Measurements from ENCODE around the gene SOX9. TPM values are rescaled to one million over a fixed set of nuclear protein-coding genes. Genes with fewer than 3 reads are reported as not detected.

SOX9 gene
- total RNA-seq, 2 donors from 2014 or later = 52.3 to 74.2 TPM

DNA sequence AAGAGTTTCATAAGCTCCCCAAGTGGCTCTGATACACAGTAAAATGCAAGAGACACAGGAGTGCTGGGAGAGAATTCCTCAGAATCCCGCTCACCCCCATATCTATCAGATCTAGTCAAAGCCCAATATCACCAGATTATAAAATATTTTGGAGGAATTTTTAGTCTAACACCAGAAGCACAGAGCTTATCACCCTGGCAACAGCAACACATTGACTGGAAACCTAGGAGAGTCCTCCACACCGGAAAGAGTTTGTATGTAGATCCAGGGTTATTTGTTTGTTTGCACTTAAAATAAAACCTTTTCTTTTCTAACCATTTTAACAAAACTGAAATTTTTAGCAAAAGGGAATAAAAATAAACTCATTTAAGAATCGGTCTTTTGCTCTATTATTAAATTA lies 7.2 kb downstream of the SOX9 start:
- Histone ChIP-seq H3K9ac (ENCODE audit: low read depth in 2 of 2, low read length in 2 of 2) (no peak overlapping the region), H3K4me1 (no peaks in the 10 kb centered on the region), H3K36me3 (no peaks in the 10 kb centered on the region), H3K27me3 (peaks cover 4% of the 10 kb centered on the region), H3K9me3 (no peaks in the 10 kb centered on the region), H3K27ac (no peak overlapping the region), H3K4me3 (no peak overlapping the region)
- intact Hi-C loops (cut with DNase I) = loop anchor here (5.0 kb wide), 1 partner anchor 409 kb away; no protein-coding TSS in a partner anchor
- TF ChIP-seq, protein P1, sequence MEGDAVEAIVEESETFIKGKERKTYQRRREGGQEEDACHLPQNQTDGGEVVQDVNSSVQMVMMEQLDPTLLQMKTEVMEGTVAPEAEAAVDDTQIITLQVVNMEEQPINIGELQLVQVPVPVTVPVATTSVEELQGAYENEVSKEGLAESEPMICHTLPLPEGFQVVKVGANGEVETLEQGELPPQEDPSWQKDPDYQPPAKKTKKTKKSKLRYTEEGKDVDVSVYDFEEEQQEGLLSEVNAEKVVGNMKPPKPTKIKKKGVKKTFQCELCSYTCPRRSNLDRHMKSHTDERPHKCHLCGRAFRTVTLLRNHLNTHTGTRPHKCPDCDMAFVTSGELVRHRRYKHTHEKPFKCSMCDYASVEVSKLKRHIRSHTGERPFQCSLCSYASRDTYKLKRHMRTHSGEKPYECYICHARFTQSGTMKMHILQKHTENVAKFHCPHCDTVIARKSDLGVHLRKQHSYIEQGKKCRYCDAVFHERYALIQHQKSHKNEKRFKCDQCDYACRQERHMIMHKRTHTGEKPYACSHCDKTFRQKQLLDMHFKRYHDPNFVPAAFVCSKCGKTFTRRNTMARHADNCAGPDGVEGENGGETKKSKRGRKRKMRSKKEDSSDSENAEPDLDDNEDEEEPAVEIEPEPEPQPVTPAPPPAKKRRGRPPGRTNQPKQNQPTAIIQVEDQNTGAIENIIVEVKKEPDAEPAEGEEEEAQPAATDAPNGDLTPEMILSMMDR (IDR thresholded peaks at IDR 0.05) = no peak
- DNase-seq = no peak

- no peaks in the 10 kb centered on the region for H3K9me3 ChIP-seq
- H3K4me3 ChIP-seq = no peak overlapping the region
- H3K27me3 ChIP-seq = no peaks in the 10 kb centered on the region
- H3K36me3 ChIP-seq = no peaks in the 10 kb centered on the region
- TF ChIP-seq, protein P1 (IDR thresholded peaks at IDR 0.05) = no peak
- DNase-seq = no peak
- no peak overlapping the region for H3K9ac ChIP-seq (ENCODE audit: low read depth in 2 of 2, low read length in 2 of 2)
- intact Hi-C loops (cut with DNase I) = no loop called here
- H3K4me1 ChIP-seq = no peaks in the 10 kb centered on the region
- H3K27ac ChIP-seq = peak overlapping the region; percentile 25
These were observed 14.0 kb downstream of the SOX9 start for GRCh38 chr17:72134608-72135394.

GRCh38 chr17:72135546-72136325 lies 14.9 kb downstream of the SOX9 start:
- TF ChIP-seq, protein P1 (IDR thresholded peaks at IDR 0.05) = no peak
- no peaks in the 10 kb centered on the region for H3K9me3 ChIP-seq
- DNase-seq = no peak
- intact Hi-C loops (cut with DNase I) = no loop called here
- no peak overlapping the region for H3K27ac ChIP-seq
- no peak overlapping the region for H3K4me3 ChIP-seq
- H3K4me1 ChIP-seq = no peaks in the 10 kb centered on the region
- H3K27me3 ChIP-seq = no peaks in the 10 kb centered on the region
- no peak overlapping the region for H3K9ac ChIP-seq (ENCODE audit: low read depth in 2 of 2, low read length in 2 of 2)
- no peaks in the 10 kb centered on the region for H3K36me3 ChIP-seq

DNA sequence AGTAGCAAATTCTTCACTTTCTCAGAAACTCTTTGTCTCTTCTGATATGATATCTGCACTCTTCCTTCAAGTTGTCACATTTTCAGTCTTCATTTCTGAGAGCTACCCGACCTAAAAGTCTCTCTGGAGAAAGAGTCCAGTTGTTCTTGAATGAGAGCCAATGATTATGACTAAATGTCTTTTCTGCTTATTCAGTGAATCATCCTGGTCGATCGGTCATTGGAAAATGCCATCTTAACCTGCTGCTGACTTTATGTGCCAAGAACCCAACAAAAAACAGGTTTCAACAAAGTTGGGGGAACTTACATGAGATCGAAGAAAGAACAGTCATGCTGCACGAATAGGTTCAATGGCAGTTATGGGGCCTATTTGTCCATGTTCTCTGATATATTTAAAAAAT lies 15.9 kb downstream of the SOX9 start:
- Histone ChIP-seq H3K9ac (ENCODE audit: low read depth in 2 of 2, low read length in 2 of 2) (no peak overlapping the region), H3K4me1 (no peaks in the 10 kb centered on the region), H3K9me3 (no peaks in the 10 kb centered on the region), H3K27me3 (no peaks in the 10 kb centered on the region), H3K36me3 (no peaks in the 10 kb centered on the region), H3K4me3 (no peak overlapping the region), H3K27ac (no peak overlapping the region)
- no peak for DNase-seq
- intact Hi-C loops (cut with DNase I) = no loop called here
- TF ChIP-seq, protein P1 (IDR thresholded peaks at IDR 0.05) = no peak

DNA sequence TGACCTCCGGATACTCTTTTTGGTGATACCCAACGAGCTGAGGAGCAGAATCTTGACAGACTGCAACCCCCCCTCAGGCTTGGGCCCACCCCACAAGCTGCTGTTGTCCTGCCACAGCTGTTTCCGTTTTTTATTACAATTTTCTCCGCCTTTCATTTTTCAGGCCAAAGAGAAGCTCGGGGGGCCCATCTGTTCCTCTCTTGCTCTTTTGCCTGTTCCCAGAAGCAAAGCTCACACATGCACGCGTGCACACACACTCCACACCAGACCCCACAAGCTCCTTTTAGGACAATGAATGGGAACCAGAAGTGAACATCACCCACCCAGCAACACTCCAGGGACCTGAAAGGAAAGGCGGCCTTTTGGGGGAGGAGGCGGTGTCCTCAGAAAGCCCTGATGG lies 16.3 kb downstream of the SOX9 start:
- Histone ChIP-seq H3K9me3 (no peaks in the 10 kb centered on the region), H3K9ac (ENCODE audit: low read depth in 2 of 2, low read length in 2 of 2) (no peak overlapping the region), H3K36me3 (no peaks in the 10 kb centered on the region), H3K27me3 (no peaks in the 10 kb centered on the region), H3K27ac (no peak overlapping the region), H3K4me3 (no peak overlapping the region), H3K4me1 (no peaks in the 10 kb centered on the region)
- TF ChIP-seq, protein P1 (IDR thresholded peaks at IDR 0.05) = no peak
- intact Hi-C loops (cut with DNase I) = no loop called here
- no peak for DNase-seq

All from colonic mucosa (tissue), 4 donors.